ENCODE measurements around the gene BTNL8.

BTNL8 gene, protein sequence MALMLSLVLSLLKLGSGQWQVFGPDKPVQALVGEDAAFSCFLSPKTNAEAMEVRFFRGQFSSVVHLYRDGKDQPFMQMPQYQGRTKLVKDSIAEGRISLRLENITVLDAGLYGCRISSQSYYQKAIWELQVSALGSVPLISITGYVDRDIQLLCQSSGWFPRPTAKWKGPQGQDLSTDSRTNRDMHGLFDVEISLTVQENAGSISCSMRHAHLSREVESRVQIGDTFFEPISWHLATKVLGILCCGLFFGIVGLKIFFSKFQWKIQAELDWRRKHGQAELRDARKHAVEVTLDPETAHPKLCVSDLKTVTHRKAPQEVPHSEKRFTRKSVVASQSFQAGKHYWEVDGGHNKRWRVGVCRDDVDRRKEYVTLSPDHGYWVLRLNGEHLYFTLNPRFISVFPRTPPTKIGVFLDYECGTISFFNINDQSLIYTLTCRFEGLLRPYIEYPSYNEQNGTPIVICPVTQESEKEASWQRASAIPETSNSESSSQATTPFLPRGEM

DNA sequence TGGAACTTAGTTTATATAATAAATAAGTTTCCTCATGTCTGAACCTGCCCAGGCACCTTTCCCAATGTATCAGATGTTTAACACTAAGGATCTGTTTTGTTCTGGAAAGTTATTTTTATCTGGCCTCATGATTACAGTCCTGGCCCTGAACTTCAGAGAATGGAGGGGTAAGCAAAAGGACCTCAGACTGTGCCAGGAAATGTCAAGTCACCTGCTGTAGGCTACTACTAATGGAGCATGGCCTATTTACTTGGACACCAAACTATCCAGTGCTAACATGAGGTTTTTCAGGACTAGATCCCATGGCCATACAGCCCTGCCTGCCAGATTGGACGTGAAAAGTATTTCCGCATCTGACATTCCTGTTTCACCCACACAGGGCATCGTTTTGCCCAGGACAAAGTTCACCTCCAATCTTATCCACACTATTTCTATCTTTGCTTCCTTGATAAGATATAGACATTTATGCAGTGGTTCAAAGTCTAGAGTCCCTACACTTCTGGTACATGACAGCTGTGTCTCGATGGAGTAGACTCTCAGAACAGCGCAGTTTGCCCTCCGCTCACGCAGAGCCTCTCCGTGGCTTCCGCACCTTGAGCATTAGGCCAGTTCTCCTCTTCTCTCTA, at the start of gene BTNL8:
TSS of gene BTNL8 (plus strand) at position 539 of the 626 bp plus-strand sequence. CDS start 152 bp downstream, outside the sequence.
- DNase-seq: no peak

DNA sequence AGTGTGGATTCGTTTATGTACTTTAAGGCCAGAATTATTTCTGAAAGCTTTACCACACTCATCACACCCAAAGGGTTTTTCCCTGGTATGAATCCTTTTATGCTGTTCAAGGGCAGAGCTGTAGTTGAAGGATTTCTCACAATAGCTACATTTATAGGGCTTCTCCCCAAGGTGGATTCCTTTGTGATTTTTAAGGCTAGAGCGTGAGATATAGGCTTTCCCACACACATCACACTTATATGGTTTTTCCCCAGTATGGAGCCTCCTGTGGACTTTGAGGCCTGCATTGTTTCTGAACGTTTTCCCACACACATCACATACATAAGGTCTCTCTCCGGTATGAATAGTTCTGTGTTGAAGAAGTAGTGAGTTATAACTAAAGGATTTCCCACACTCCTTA, 49.1 kb upstream of the BTNL8 start:
- no peak for DNase-seq

DNA sequence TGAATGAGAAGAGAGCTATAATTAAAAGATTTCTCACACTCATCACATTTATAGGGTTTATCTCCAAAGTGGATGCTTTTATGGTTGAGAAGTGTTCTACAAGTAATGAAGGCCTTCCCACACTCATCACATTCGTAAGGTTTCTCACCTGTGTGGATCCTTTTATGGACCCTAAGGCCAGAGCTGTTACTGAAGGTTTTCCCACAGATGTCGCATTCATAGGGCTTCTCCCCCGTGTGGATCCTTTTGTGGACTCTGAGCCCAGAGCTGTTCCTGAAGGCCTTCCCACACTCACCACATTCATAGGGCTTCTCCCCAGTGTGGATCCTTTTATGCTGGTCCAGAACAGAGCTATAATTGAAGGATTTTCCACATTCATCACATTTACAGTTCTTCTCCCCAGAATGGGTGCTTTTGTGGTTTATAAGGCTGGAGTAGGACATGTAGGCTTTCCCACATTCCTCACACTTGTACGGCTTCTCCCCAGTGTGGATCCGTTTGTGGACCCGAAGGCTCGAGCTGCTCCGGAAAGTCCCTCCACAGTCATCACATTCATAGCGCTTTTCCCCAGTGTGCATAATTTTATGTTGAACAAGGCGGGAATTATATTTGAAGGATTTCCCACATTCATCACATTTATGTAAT, 48.4 kb upstream of the BTNL8 start:
- no peak for DNase-seq

DNA sequence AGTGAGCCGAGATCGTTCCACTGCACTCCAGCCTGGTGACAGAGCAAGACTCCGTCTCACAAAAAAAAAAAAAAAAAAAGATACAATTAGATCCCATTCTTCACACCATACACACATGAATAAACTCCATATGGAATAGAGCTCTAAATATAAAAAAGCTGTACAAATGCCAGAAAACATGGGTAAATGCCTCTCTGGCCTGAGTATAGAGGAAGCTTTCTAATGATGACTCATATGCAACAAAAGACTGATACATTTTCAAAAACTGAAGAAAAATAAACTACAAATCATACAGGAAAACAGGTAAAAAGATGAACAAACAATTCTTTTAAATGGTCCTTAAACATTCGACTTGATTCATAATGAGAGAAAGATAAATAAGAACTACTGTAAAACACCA, 46.5 kb upstream of the BTNL8 start:
- no peak for DNase-seq

DNA sequence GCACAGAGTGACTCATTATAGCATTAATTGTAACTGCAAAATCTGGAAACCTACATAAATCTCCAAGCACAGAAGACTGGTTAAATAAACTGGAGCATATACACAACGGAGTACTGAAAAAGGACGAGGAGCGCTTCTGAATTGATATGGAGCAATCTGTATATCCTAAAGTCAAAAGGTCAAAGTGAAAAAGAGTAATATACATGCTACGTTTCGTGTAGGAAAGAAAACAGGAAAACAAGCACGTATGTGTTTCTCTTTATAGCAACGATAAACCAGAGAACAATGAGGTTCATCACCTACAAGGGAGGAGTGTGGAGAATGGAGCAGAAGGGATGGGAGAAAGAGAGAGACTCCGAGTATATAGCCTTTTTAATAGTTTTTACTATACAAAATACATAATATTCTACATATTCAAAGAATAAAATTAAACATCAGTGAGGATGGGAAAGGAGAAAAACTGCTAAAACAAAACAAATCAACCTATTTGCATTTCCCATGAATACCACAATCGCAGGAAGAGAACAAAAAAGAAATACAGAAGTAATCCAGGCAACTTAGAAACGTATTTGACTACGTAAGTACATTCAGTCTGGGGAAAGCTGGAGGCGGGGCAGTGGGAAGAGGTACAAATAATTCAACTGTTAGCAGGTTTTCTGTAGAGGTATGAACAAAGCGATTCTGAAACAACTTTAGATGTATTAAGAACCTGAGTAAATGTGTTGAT, 45.7 kb upstream of the BTNL8 start:
- no peak for DNase-seq

DNA sequence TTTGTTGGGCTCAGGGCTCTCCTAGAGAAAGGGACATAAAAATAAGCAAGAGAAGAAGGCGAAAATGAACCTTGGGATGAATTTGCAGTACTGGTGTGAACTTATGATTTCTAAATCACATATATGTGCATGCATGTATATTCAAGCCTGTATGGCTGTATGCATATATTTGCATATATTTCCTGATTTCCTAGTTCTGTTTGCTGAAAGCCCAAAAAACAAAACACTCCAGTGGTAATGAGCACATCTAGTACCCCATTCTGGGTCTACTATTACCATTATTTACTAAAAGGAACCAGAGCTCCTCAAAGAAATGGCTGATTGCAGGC, 45.1 kb upstream of the BTNL8 start:
- DNase-seq: no peak

DNA sequence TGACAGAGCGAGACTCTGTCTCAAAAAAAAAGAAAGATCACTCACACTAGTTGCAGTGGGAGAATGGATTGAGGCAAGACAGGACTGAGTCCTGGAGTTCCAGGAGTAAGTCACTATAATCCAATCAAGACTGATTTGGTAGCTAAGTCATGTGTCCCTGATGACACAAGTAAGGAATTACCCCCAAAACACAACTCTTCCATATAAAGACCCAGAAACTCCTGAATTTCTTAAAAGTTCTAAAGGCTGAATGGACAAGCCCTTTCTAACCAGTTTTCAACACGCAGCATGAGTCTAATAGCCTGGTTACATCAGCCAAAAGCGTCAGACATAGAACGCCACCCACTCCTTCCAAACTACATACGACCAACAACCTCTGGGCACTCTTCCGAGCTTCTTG, 40.4 kb upstream of the BTNL8 start:
- DNase-seq: no peak

DNA sequence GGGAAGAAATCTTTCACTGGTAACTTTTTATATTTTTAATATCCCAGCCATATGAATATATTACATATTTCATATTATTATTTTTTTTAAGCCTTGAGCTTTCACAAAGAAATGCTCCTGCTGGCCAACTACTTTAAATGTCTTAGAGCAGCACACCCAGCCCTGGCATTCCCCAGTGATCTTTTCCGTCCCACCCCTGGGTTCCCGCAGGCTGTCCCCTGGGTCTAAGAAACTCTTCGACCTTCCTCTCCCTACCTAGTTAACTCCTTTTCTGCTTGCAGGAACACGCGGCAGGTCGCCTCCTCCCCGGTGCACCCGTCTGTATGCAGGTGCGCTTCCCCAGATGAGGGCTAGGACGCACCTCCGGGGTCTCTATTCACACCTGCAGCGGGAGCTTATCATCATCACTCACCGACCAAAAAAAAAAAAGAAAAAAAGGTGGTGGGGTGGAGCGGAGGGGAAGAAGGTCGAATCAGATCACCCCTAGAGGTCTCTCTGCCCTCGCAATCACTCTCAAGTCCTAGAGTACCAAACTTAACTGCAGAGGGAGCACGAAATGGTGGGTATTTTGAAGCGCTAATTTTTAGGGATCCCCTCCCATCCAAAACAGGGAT, 38.6 kb upstream of the BTNL8 start:
- DNase-seq: peak; percentile 80

DNA sequence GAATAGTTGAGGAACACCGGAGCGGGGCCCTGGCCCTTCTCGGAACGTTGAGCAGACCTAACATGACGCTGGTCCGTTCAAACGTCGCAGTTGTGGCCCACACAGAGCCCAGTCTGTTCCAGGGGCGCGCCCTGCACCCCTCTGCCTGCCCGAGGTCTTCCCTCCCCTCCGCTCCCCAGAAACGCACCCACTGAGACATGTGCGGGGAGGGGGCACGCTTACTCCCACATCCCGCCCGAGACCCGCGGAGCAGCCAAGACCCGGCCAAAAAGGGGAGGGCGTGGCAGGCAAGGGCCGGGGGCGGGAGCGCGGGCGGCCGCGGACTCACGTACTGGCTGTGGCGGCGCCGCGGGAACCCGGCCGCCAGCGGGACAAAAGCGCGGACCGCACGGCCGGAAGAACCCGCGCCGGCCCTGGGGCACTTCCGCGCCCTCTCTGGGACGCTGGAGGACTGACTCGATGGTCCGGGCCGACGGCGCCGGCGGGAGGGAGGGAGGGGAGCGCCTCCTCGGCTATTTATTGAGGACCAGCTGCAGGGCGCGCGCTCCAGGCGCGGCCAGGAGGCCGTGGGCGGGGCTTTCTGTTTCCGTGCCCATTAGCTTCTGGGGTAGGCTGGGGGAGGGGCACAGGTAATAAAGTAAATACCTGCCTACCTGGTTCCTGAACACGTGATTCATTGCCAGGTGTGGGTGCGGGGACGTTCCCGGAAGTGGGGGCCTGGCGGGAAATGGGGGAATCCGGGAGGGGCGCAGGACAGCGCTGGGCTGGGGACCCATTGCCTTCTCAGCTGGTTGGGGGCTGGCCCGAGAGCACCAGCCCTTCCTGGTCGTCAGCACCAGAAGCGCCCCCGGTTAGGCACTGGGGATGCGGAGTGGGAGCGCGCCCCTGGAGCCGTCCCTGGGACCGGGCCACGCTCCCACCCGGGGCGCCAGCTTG, 37.8 kb upstream of the BTNL8 start, which contains the start of gene ZFP62:
TSS of gene ZFP62 (minus strand) at position 390 of the 936 bp plus-strand sequence. CDS start at position 333, 57 bp downstream.
- DNase-seq: peak; percentile 95

DNA sequence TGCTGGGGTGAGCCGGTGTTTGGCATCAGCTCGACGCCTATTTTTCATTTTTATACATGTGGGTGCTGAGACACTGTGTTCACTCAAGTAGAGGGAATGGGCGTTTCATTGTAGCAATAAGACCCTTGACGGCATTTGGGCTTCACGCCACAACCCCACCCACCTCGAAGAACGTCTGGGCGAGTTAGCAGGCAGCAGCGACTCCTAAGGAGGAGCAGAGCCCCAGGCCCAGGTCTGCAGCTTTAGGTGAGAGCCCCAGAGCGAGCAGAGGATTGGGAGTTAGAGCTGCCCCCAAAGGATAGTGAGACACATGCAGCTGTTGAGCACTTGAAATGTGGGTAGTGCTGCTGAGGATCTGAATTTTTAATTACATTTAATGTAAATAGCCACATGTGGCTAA, 36.3 kb upstream of the BTNL8 start:
- no peak for DNase-seq

DNA sequence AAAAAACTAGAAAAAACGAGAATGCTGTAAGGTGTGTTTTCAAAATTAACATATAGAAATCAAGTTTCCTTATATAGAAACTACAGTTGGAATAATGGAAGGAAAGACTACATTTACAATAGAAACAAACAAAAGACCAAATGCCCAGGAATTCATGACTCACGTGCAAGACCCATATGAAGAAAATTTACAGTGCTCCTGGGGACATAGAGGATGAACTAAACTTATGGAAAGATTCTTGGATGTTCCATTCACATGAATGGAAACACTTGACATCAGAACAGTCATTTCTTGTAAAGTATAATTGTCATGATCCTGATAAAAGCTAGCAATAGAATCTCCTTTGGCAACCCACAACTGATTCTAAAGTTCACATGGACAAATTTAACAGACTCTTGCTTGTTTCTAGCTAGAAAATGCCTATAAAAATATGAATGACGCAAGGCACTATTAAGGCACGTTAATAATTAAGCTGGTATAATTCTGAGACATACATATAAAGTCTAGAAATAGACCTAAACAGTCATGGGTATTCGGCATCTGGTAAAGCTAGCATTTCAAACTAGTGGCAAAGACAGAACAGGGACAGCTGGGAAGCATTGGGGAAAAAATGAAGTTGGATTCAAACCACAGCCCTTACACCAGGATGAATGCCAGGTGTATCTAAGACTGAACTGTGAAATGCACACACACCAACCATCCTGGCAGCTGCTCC, 32.8 kb upstream of the BTNL8 start:
- no peak for DNase-seq

DNA sequence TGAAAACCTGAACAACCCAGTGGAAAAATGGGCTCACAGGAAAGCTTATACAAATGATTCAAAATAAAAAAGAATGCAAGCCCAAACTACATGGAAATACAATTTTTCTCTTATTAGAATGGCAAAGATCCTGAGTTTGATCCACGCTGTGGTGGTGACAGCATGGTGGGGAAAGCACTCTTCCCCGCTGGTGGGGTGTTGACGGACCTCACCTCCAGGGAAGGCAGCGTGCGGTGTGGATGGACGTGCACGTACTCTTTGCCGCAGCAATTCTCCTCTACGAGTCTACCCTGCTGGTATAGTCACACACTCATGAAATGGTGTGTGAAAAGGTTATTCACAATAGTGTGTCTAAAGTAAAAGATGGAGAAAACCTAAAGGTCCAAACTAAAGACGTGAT, 32.0 kb upstream of the BTNL8 start:
- no peak for DNase-seq

DNA sequence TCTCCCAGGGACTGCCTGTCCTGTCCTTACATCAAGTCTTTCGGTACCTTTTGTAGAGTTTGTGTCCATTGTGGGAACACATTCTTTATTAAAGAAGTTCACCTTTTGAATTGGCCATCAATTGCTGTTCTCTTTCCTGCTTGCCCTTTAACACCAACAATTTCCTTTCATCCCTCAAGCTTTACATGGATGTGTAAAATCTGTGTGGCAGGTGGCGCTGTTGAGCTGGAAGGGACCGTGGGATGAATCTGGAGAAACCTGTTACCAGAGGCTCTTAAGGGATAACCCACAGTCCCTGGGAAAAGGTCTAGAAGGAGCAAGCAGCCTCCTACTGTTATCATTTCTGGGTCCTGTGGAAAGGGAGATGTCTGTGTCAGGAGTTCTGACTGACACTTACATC, 30.0 kb upstream of the BTNL8 start:
- DNase-seq: peak; percentile 74

DNA sequence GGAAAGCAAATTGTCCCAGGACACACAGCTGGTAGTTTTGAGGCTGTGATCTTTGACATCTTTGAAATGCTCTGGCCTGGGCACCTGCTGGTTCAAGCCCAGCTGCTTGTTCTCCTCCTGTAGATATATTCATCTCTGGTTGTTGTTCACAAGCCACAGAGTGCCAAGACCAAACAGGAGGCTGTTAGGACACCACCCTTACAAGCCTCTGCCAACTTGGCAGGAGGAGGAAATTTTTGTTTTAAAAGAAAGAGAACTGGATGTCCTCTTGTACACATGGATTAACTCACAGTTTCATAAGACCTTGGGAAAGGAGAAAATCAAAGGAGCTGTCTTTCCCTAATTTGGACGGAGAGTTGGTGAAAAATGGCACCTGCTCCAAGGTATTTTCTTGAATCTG, 29.4 kb upstream of the BTNL8 start:
- no peak for DNase-seq

DNA sequence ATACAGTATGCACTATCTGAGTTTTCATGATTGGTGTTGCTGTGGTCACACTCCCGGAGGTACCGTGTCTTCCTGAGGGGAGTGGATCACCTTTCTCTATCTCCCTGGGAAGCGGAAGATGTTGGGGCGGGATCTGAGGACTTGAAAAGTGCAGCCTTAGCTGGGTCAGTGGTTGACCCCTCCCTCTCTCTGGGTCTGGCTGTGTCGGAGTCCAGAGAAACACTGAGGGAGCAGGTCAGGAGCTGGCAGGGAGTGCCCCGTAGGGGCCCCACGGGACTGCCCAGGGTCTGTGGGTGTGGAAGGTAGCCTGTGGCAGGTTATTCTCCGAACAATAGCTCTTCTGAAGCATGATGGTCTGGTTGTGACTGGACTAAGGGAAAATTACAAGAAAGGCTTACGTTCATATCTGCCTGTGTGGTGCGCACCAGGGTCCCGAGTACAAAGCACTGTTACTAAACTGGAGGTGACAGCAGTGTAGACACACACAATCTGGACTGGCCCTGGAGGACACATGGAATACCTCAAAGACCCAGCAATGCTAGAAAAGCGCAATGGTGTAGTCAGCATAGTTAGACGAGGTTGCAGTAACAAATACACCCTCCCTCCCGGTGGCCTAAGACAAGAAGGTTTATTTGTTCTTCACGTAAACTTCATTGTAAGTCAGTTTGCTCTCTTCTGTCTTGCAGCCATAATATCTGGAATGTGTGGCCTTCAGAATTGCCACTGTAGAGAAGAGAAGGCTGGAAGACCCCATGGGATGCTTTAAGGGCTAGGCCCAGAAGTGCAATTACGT, 28.5 kb upstream of the BTNL8 start:
- DNase-seq: no peak

DNA sequence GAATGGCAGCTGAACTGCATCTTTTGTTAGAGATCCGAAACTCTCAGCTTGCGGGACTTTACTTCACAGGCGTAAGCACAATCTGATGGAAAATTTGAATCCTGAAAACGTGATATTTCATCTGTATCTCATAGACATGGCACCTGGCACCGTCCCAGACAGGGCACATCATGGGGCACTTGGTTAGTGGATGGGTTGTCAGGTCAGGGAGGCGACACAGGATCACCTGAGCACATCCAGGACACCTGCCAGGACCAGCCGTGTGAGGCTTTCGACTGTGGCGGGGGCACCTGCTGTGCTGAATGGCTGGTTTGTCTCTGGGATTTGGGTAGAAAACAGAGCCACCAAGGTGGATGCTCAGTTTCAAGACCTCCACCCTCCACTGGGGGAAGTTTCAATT, 26.5 kb upstream of the BTNL8 start:
- DNase-seq: no peak

DNA sequence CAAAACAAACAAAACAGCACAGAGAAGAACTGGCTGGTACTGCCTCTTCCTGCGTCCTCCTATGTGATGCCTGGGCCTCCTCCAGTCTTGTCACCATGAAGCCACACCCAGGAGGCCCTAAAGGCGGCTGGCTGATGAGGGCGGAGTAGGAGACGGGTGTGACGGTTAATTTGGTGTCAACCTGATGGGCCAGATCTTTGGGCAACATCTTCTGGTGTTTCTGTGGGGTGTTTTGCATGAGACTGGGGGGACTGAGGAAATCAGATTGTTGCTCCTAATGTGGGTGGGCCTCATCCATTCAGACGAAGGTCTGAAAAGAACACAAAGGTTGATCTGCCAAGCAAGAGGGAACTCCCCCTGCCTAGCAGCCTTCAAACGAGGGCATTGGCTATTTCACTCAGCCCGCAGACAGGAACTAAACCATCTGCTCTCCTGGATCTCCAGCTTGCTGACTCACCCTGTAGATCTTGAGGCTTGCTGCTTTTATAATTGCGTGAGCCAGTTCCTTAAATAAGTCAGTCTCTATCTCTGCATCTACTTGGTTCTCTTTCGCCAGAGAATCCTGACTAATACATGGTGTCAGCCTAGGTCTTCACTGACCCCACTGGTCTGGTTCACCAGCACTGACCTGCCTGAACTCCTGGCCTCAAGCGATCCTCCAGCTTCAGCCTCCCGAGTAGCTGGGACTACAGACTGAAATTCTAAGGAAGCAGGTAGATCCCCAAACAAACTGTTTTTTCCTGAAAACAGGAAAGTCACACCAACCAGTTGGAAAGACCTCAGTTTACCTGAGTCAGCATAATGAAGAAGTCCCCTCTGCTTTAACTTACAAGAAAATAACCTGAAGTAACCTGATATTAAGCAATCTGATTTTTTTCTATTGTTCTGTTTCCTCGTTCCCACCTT, 25.1 kb upstream of the BTNL8 start:
- DNase-seq: peak; percentile 63

DNA sequence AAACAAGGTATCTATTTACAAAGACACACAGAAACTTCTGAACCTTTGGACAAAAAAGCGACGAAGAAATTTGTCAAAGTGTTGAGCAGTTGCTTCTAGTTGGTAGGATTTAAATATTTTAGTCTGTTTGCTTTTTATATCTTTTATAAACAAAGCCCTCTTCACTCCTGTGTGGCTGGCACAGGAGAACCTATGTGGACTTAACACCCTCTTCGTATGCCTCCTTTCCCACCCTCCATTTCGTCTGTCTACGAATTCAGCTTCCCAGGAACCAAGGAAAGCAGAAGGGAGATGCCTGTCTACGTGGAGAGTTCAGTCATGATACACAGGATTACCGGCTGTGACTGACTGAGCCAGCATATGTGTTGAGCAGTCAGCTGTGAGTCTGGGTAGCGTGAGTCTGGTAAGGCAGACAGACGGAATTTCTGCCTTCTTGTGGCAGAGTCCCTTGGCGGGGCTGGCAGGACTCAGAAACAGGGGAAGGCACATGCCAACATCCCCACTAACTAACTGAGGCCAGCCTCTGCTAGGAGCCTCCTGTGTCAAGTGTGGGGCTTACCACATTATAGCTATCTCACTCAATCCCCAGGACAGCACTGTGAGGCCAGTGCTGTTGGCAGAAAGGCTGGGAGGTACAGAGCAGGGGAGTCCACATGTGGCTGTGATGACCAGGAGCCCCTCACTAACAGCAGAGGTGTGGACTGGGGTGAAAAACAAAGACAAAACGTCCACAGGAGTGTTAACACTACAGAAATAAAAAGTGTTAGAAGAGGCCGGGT, 24.0 kb upstream of the BTNL8 start:
- no peak for DNase-seq
